ENCODE data around the gene CABP7.

DNA sequence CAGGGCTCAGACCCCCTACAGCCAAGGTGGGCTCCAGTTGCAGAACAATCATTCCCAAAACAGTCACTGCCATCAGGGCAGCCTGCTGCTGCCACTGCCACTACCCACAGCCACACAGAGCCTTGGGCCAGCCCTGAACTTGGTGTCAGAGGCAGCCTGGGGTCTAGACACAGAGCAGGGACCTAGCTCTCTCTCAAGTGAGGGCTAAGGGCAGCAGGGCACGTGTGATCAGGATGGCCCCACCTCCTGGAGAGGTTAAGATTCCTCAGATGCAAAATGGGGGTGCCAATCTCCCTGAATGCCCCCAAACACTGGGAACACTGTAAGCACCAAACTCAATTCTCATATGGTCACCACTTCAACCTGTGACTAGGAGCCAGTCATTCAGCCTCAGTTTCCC is 15.6 kb downstream of the CABP7 start:
- TF ChIP-seq, protein P1, sequence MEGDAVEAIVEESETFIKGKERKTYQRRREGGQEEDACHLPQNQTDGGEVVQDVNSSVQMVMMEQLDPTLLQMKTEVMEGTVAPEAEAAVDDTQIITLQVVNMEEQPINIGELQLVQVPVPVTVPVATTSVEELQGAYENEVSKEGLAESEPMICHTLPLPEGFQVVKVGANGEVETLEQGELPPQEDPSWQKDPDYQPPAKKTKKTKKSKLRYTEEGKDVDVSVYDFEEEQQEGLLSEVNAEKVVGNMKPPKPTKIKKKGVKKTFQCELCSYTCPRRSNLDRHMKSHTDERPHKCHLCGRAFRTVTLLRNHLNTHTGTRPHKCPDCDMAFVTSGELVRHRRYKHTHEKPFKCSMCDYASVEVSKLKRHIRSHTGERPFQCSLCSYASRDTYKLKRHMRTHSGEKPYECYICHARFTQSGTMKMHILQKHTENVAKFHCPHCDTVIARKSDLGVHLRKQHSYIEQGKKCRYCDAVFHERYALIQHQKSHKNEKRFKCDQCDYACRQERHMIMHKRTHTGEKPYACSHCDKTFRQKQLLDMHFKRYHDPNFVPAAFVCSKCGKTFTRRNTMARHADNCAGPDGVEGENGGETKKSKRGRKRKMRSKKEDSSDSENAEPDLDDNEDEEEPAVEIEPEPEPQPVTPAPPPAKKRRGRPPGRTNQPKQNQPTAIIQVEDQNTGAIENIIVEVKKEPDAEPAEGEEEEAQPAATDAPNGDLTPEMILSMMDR (IDR thresholded peaks at IDR 0.05): no peak
- TF ChIP-seq POLR2A (IDR thresholded peaks at IDR 0.05): no peak

Measured in thyroid gland (tissue), 4 donors.